ENCODE results near the gene INHA. TPM values are rescaled to one million over a fixed set of nuclear protein-coding genes. Genes with fewer than 3 reads are reported as not detected.

Gene INHA
- total RNA-seq, 4 donors from 2014 or later: 0.50 to 1.1 (median 0.81) TPM; not detected in 1

GRCh38 chr2:219532378-219532649, 39.8 kb upstream of the INHA start:
- no peaks in the 10 kb centered on the region for H3K4me1 ChIP-seq
- no peaks in the 10 kb centered on the region for H3K9me3 ChIP-seq
- DNase-seq: no peak
- H3K27me3 ChIP-seq: no peaks in the 10 kb centered on the region
- H3K36me3 ChIP-seq: no peaks in the 10 kb centered on the region
- WGBS, 2 donors: 71 to 87% methylated on average over 3 to 8 of the region's 8 CpGs
- TF ChIP-seq POLR2A (IDR thresholded peaks at IDR 0.05) (no peak), CTCF (IDR thresholded peaks at IDR 0.05) (no peak)
- no peak overlapping the region for H3K4me3 ChIP-seq (replicated peaks in 1 of 3)
- intact Hi-C loops (cut with DNase I): loop anchor here (5.0 kb wide), 1 partner anchor 75 kb away; no protein-coding TSS in a partner anchor
- H3K27ac ChIP-seq: no peak overlapping the region

- H3K27ac ChIP-seq: no peak overlapping the region
- WGBS, 2 donors: 87 to 89% methylated on average over 6 of the region's 6 CpGs
- DNase-seq: no peak
- H3K27me3 ChIP-seq: no peaks in the 10 kb centered on the region
- TF ChIP-seq POLR2A (IDR thresholded peaks at IDR 0.05) (no peak), CTCF (IDR thresholded peaks at IDR 0.05) (no peak)
- H3K9me3 ChIP-seq: no peaks in the 10 kb centered on the region
- H3K4me3 ChIP-seq (replicated peaks in 1 of 3): no peak overlapping the region
- intact Hi-C loops (cut with DNase I): loop anchor here (5.0 kb wide), 1 partner anchor 77 kb away; no protein-coding TSS in a partner anchor
- H3K4me1 ChIP-seq: no peaks in the 10 kb centered on the region
- H3K36me3 ChIP-seq: peaks cover under 1 to 3% of the 10 kb centered on the region in 2 donors
Measured at GRCh38 chr2:219533930-219534661, 38.0 kb upstream of the INHA start.

- H3K27ac ChIP-seq: no peak overlapping the region
- H3K4me3 ChIP-seq (replicated peaks in 1 of 3): no peak overlapping the region
- H3K27me3 ChIP-seq: no peaks in the 10 kb centered on the region
- H3K9me3 ChIP-seq: no peaks in the 10 kb centered on the region
- peaks cover 0 to under 1% of the 10 kb centered on the region in 2 donors for H3K4me1 ChIP-seq
- intact Hi-C loops (cut with DNase I): no loop called here
- TF ChIP-seq POLR2A (IDR thresholded peaks at IDR 0.05) (no peak), CTCF (IDR thresholded peaks at IDR 0.05) (no peak)
- peaks cover 14 to 17% of the 10 kb centered on the region in 2 donors for H3K36me3 ChIP-seq
- 82 to 92% methylated on average over 16 of the region's 16 CpGs for WGBS, 2 donors
- no peak for DNase-seq
Measured at GRCh38 chr2:219536425-219536824, 35.7 kb upstream of the INHA start.

- Histone ChIP-seq H3K27me3 (no peaks in the 10 kb centered on the region), H3K9me3 (no peaks in the 10 kb centered on the region), H3K4me1 (peaks cover 3 to 6% of the 10 kb centered on the region in 2 donors), H3K36me3 (peaks cover 14 to 17% of the 10 kb centered on the region in 2 donors), H3K27ac (no peak overlapping the region), H3K4me3 (replicated peaks in 1 of 3) (no peak overlapping the region)
- intact Hi-C loops (cut with DNase I): no loop called here
- DNase-seq: no peak
- WGBS, 2 donors: 66 to 67% methylated on average over 5 to 9 of the region's 9 CpGs
- TF ChIP-seq POLR2A (IDR thresholded peaks at IDR 0.05) (no peak), CTCF (IDR thresholded peaks at IDR 0.05) (no peak)
Measured at GRCh38 chr2:219536967-219537366, 35.1 kb upstream of the INHA start.

DNA sequence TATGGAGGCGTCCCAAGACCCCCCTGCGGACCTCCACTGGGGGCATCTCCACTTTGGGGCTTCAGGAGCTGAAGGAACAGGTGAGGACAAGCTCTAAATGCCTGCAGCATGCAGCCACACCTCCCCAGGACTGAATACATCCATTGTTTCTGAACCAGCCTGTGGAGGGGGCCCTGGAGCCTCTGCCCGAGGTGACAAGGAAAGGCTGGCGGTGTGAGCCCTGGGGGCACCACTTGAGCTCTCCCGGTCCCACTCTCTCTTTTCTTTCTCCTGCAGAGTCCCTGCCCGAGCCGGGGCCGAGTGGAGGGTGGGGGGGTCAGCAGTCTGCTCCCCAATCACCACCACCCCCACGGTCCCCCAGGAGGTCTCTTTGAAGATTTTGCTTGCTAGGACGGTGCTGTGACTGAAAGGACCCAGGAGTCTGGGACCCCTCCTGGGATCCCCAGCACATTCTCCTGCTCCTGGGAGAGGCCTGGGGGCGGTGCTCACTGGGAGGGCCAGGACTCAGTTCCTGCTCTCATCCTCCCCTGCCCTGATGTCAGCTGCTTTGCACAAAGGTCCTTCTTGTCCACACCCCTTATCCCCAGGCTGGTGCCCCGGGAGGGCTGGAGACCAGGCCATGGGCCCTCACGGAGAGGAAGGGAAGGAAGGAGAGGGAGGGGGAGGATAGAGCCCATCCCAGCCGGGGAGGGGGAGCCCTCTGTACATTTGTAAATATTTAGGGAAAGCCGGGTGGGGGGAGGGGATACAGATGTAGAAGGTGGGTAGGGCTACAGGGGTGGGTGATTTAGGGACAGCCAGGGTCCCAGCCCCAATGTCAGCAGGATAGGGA, 34.2 kb upstream of the INHA start:
- peaks cover 14 to 17% of the 10 kb centered on the region in 2 donors for H3K36me3 ChIP-seq
- no peak for DNase-seq
- peaks cover 12 to 15% of the 10 kb centered on the region in 2 donors for H3K4me1 ChIP-seq
- no peaks in the 10 kb centered on the region for H3K27me3 ChIP-seq
- H3K27ac ChIP-seq: no peak overlapping the region
- no peak overlapping the region for H3K4me3 ChIP-seq (replicated peaks in 1 of 3)
- intact Hi-C loops (cut with DNase I): no loop called here
- WGBS, 2 donors: 46 to 64% methylated on average over 12 of the region's 15 CpGs
- no peak for TF ChIP-seq CTCF (IDR thresholded peaks at IDR 0.05)
- no peak for TF ChIP-seq POLR2A (IDR thresholded peaks at IDR 0.05)
- no peaks in the 10 kb centered on the region for H3K9me3 ChIP-seq

Data from thyroid gland (tissue), 4 donors.